Mucosa of rectum (tissue), 2 donors: ENCODE measurements around the gene KRTAP5-7.

ENCODE experiments used
- H3K27ac ChIP-seq, 2 donors: one replicate each; pipeline ENCODE4 v1.7.0; 2013; ENCODE audit warnings: inconsistent platforms in 2 of 2, low read depth in 2 of 2, low read length in 2 of 2
- H3K27me3 ChIP-seq, 2 donors: one replicate each; pipeline ENCODE4 v1.7.0; 2013; ENCODE audit warnings: low read length in 2 of 2; ENCODE audit not compliant: control insufficient read depth in 2 of 2, insufficient read depth in 2 of 2
- H3K36me3 ChIP-seq, 2 donors: one replicate each; pipeline ENCODE4 v1.7.0; 2013; ENCODE audit warnings: low read length in 2 of 2; ENCODE audit not compliant: control insufficient read depth in 2 of 2, insufficient read depth in 2 of 2
- H3K4me1 ChIP-seq, 2 donors: one replicate each; pipeline ENCODE4 v1.7.0; 2013; ENCODE audit warnings: low read length in 2 of 2, mild to moderate bottlenecking in 1 of 2; ENCODE audit not compliant: control insufficient read depth in 2 of 2, insufficient read depth in 2 of 2
- H3K4me3 ChIP-seq, 2 donors: one replicate each; pipeline ENCODE4 v1.7.0; 2013; ENCODE audit warnings: low read length in 2 of 2
- H3K9ac ChIP-seq, 2 donors: one replicate each; pipeline ENCODE4 v1.7.0; 2013; ENCODE audit warnings: low read length in 2 of 2, low read depth in 1 of 2, mild to moderate bottlenecking in 1 of 2
- H3K9me3 ChIP-seq, 2 donors: one replicate each; pipeline ENCODE4 v1.7.0; 2013; ENCODE audit warnings: low read length in 2 of 2; ENCODE audit not compliant: control insufficient read depth in 2 of 2
- donor health status: healthy.
- donor health status: Normal muscosa, but diverticular disease.

KRTAP5-7 gene

DNA sequence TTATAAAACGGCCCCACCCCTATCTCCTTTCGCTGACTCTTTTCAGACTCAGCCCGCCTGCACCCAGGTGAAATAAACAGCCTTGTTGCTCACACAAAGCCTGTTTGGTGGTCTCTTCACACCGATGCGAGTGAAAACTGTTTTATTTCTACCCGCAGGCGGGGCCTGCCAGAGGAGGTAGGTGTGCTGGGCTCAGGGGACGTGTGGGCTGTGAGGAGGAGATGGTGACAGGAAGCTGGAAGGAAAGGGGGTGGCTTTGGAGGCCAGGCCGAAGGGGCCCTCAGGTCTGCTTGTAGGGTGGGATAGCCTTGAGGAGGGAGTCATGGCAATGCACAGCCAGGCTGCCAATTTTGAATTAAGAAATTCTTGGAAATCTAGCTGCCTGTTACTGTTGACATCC, 21.3 kb upstream of the KRTAP5-7 start:
- Histone ChIP-seq H3K4me1 (no peaks in the 10 kb centered on the region), H3K4me3 (no peak overlapping the region), H3K9ac (no peak overlapping the region), H3K27ac (no peak overlapping the region), H3K27me3 (no peaks in the 10 kb centered on the region), H3K36me3 (peaks cover 17 to 21% of the 10 kb centered on the region in 2 donors), H3K9me3 (peaks cover 0 to 2% of the 10 kb centered on the region in 2 donors)

DNA sequence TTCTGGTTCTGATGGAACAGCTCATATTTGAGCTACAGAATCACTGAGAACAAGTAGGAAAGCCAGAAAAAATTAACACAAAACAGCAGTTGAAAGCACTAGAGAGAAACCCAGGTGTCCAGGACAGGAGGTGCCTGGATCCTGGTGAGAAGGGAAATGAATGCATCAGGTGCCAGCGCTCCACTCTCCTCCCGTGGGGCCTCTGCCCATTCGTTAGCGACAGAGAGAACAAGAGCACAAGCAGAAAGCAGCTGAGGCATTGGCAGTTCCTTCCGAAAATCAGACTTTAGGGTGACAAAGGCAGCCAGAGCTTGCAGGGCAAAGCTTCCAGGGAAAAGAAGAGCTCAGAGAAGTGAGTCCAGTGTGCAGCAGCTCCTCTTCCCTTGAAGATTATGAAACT, 20.0 kb upstream of the KRTAP5-7 start:
- H3K4me1 ChIP-seq, result no peaks in the 10 kb centered on the region
- H3K9me3 ChIP-seq, result peaks cover 0 to 3% of the 10 kb centered on the region in 2 donors
- H3K27me3 ChIP-seq, result no peaks in the 10 kb centered on the region
- no peak overlapping the region for H3K9ac ChIP-seq
- H3K4me3 ChIP-seq, result no peak overlapping the region
- no peak overlapping the region for H3K27ac ChIP-seq
- peaks cover 10 to 11% of the 10 kb centered on the region in 2 donors for H3K36me3 ChIP-seq

DNA sequence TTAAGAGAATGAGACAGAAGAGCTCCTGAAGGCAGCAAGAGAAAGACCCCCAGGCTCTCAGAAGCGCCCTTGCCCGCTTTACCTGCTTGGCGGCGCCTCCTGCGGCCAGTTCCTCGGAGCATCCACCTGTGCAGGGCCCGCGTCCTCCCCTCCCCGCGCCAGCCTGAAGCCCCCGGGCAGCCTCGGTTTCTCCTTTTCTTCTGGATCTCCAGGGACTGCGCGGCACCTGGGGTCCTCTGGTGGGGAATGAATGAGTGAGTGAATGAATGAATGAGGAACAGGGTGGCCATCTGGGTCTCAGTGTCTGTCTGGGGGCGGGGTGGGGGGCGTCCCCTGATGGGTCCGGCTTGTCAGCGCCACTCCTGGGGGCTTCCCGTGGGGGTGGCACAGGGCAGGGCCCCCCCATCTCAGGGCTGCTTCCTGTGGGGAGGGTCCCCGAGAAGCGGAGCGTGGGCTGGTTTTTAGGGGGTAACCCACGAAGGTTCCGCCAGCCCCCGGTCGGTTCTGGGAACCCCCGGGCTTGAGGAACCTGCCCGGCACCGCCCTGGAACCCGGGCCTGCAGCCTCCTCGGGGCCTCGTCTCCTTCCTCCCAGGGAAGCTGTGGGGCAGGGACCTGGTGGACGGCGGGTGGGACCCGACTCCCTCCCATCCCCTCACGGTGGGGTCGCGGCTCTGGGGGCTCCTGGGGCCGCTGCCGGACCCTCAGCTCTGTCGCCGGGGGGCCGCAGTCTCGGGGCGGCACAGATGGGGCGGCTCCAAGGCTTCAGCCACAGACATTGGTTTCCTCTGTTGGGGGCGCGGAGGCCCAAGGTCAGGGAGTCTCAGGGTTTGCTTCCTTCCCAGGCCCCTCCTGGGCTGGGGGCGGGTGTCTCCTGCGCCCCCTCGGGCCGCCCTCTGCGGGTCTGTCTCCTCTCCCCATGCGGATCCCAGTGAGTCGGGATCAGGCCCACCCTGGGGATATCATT, 8.3 kb upstream of the KRTAP5-7 start:
- no peak overlapping the region for H3K4me3 ChIP-seq
- no peaks in the 10 kb centered on the region for H3K36me3 ChIP-seq
- H3K27me3 ChIP-seq, result no peaks in the 10 kb centered on the region
- H3K4me1 ChIP-seq, result no peaks in the 10 kb centered on the region
- H3K9ac ChIP-seq, result no peak overlapping the region
- H3K9me3 ChIP-seq, result no peaks in the 10 kb centered on the region
- H3K27ac ChIP-seq, result no peak overlapping the region

DNA sequence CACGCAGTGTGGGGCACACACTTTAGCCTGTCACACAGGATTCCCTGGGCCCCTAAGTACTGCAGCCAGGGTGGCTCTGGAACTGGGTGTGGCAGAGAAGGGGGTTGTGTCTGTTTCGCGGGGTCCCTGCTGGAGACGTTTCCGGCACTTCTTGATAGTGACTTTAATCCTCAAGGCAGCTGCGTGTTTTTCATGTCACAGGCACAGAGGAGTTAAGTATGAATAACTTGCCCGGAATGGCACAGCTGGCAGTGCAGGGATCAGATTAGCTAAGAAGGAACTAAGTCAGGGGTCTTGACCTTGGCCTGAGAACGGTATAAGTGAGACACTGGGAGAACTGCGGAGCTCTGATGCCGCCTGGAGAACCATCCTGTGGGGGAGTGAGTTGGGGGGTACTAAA, 7.5 kb upstream of the KRTAP5-7 start:
- Histone ChIP-seq H3K27ac (no peak overlapping the region), H3K9me3 (no peaks in the 10 kb centered on the region), H3K4me1 (no peaks in the 10 kb centered on the region), H3K27me3 (no peaks in the 10 kb centered on the region), H3K4me3 (no peak overlapping the region), H3K9ac (no peak overlapping the region), H3K36me3 (no peaks in the 10 kb centered on the region)

DNA sequence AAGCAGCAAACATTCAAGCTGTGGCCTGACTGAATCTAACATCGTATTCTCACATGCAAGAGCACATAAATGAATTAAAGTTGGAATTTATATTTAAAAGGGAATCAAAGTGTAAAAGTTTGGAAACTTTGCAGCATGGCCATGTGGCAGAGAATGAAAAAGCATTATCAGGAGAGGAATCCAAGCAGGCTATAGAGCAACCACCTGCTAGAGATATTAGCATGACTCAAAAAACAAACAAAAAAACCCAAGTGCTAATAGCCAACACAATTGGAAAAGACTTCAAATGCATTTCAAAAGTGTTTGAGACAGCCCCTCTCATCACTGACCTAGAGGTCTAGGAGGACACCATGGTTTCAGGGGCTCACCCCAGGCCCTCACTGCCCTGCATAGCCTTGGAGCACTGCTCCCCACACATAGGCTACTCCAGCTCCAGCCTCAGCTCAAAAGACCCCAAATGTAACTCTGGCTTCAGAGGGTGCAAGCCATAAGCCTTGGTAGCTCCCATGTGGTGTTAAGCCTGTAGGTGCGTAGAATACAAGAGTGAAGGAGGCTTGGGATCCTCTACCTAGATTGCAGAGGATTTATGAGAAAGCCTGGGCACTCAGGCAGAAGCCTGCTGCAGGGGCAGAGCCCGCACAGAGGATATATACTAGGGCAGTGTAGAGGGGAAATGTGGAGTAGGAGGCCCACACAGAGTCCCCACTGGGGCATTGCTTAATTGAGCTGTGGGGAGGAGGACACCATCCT, 1.7 kb upstream of the KRTAP5-7 start:
- Histone ChIP-seq H3K27me3 (no peaks in the 10 kb centered on the region), H3K9me3 (no peaks in the 10 kb centered on the region), H3K4me1 (no peaks in the 10 kb centered on the region), H3K36me3 (no peaks in the 10 kb centered on the region), H3K4me3 (no peak overlapping the region), H3K27ac (no peak overlapping the region), H3K9ac (no peak overlapping the region)

DNA sequence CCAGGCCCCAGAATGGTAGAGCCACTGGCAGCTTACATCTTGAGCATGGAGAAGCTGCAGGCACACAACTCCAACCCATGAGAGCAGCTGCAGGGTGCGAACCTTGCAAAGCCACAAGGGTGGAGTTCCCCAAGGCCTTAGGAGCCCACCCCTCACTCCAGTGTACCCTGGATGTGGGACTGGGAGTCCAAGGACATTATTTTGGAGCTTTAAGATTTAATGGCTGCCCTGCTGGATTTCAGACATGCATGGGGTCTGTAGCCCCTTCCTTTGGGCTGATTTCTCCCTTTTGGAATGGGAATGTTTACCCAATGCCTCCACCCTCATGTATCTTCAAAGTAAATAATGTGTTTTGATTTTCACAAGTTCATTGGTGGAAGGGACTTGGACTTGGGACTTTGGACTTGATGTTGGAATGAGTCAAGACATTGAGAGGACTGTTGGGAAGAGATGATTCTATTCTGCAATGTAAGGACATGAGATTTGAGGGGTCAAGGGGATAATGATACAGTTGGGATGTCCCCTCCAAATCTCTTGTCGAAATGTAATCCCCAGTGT, 1.1 kb upstream of the KRTAP5-7 start:
- no peak overlapping the region for H3K4me3 ChIP-seq
- no peaks in the 10 kb centered on the region for H3K36me3 ChIP-seq
- no peak overlapping the region for H3K27ac ChIP-seq
- no peak overlapping the region for H3K9ac ChIP-seq
- no peaks in the 10 kb centered on the region for H3K27me3 ChIP-seq
- no peaks in the 10 kb centered on the region for H3K9me3 ChIP-seq
- no peaks in the 10 kb centered on the region for H3K4me1 ChIP-seq

DNA sequence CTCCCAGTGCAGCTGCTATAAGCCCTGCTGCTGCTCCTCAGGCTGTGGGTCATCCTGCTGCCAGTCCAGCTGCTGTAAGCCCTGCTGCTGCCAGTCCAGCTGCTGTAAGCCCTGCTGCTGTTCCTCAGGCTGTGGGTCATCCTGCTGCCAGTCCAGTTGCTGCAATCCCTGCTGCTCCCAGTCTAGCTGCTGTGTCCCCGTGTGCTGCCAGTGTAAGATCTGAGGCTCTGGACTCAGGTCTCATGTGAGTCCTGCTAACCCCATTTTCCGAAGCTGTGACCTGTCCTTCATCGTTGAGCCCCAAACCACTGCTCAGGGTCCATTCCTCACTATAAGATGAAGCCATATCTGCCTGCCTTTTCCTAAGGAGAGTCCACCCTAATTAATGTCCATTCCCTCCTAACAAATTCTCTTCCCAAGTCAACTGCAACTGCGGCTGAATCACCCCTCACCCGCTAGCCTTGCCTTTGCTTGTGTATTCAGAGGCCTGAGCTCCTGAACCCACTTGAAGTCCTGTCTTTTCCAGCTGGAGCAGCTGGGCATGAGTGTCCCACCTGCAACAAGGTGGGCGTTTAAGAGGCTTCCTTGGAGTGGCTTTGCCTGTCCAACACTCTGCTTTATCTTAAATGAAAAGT, 626 bp downstream of the KRTAP5-7 start:
- no peak overlapping the region for H3K9ac ChIP-seq
- no peaks in the 10 kb centered on the region for H3K36me3 ChIP-seq
- H3K4me3 ChIP-seq, result no peak overlapping the region
- H3K27ac ChIP-seq, result no peak overlapping the region
- no peaks in the 10 kb centered on the region for H3K4me1 ChIP-seq
- H3K9me3 ChIP-seq, result no peaks in the 10 kb centered on the region
- H3K27me3 ChIP-seq, result no peaks in the 10 kb centered on the region

DNA sequence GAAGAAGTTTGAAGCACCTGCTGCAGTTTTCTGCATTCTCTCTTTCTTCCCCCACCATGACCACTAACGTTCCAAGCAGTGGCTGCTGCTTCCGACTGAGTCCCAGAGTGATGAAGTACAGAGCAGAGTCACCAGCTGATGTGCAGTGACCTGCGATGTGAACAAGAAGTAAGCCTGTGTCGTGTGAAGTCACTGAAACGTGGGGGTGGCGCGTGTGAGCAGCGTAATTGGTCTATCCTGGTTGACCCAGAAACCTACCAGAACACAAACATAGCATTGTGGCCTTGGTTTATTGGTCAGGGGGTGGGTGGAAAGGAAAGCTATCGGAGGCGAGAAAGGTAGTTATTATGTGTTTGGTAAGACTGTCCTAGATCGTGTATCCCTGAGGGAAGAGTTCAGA, 3.5 kb downstream of the KRTAP5-7 start:
- no peaks in the 10 kb centered on the region for H3K9me3 ChIP-seq
- no peaks in the 10 kb centered on the region for H3K27me3 ChIP-seq
- H3K4me1 ChIP-seq, result no peaks in the 10 kb centered on the region
- no peaks in the 10 kb centered on the region for H3K36me3 ChIP-seq
- H3K9ac ChIP-seq, result no peak overlapping the region
- H3K4me3 ChIP-seq, result no peak overlapping the region
- no peak overlapping the region for H3K27ac ChIP-seq

DNA sequence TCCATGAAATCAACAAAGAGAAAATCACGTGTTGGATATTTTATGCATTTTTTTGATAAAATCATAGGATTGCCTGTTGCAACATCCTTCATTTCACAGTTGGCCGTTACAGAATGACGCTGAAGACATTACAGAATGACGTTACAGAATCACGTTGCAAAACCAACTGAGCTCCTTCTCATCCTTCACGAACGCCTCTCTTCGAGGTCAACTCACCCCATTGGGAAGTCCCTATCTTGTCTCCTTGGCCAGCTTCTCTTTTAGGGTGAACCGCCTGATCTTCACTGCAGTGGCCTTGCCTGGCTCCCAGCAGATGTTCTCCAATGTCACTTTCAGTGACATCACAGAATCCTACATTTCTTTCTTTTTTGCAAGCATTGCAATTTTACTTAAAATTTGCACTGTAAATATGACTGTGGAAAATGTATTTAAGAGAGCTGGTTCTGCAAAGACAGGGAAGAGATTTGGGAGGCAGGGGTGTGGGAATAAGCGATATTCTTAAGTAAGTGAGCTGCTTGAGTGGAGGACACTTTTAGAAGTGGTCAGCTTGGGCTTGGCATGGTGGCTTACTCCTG, 5.1 kb downstream of the KRTAP5-7 start:
- no peaks in the 10 kb centered on the region for H3K4me1 ChIP-seq
- no peak overlapping the region for H3K9ac ChIP-seq
- H3K36me3 ChIP-seq, result no peaks in the 10 kb centered on the region
- H3K27ac ChIP-seq, result no peak overlapping the region
- H3K27me3 ChIP-seq, result no peaks in the 10 kb centered on the region
- no peaks in the 10 kb centered on the region for H3K9me3 ChIP-seq
- H3K4me3 ChIP-seq, result no peak overlapping the region
